Caco-2 (cell line): ENCODE data around the gene NFASC. TPM values are rescaled to one million over a fixed set of nuclear protein-coding genes. Genes with fewer than 3 reads are reported as not detected.

Experiments
- BruUV-seq: library from RNA; stranded (reverse); fragments of 400-500 nt; replicated peaks from 2 replicates; lab custom pipeline; 2021; lab: Mats Ljungman, UMichigan
- CTCF ChIA-PET: fragments of 300-600 bp; sonication (Branson Sonifier 250); formaldehyde crosslinking; loops from one replicate; lab custom pipeline; 2022; ENCODE audit warnings: antibody characterized with exemption; lab: Charles Lee
- POLR2A ChIA-PET: fragments of 300-600 bp; sonication (Branson Sonifier 250); formaldehyde crosslinking; loops from one replicate; lab custom pipeline; 2022; ENCODE audit warnings: antibody characterized with exemption; lab: Charles Lee
- DNase-seq, 2 experiments: peaks; one replicate each; pipeline versions ENCODE4 v3.0.0 to v3.0.0-alpha.2; 2020 to 2022
- H3K27me3 ChIP-seq: replicated peaks from 2 replicates; pipeline ENCODE4 v1.6.0; 2011; ENCODE audit warnings: low read length; ENCODE audit not compliant: control insufficient read depth, insufficient read depth
- H3K36me3 ChIP-seq: 2 replicates; pipeline ENCODE4 v1.5.1; 2011; ENCODE audit warnings: low read length; ENCODE audit not compliant: control insufficient read depth, insufficient read depth
- H3K4me1 ChIP-seq: fragments of 250-450 bp; sonication (Bioruptor Pico); 2 replicates; pipeline ENCODE4 v1.5.1; 2020; ENCODE audit warnings: mild to moderate bottlenecking
- H3K4me3 ChIP-seq: 2 replicates; pipeline ENCODE4 v1.5.1; 2011; ENCODE audit warnings: low read depth, mild to moderate bottlenecking, control low read depth, low read length
- H3K9me3 ChIP-seq: fragments of 250-450 bp; sonication (Bioruptor Pico); 2 replicates; pipeline ENCODE4 v1.5.1; 2020; ENCODE audit warnings: mild to moderate bottlenecking, moderate library complexity
- H3K27ac Mint-ChIP-seq: one replicate; pipeline ENCODE4 v1.8.0; 2022; ENCODE audit warnings: mixed read lengths; ENCODE audit not compliant: unreplicated experiment
- H3K27me3 Mint-ChIP-seq: one replicate; pipeline ENCODE4 v1.8.0; 2022; ENCODE audit warnings: mixed read lengths; ENCODE audit not compliant: insufficient read depth, unreplicated experiment
- H3K36me3 Mint-ChIP-seq: one replicate; pipeline ENCODE4 v1.8.0; 2022; ENCODE audit warnings: mild to moderate bottlenecking, mixed read lengths; ENCODE audit not compliant: insufficient read depth, unreplicated experiment
- H3K4me1 Mint-ChIP-seq: one replicate; pipeline ENCODE4 v1.8.0; 2022; ENCODE audit warnings: low read depth, mixed read lengths; ENCODE audit not compliant: unreplicated experiment
- H3K4me3 Mint-ChIP-seq: one replicate; pipeline ENCODE4 v1.8.0; 2022; ENCODE audit warnings: mild to moderate bottlenecking, moderate library complexity, mixed read lengths; ENCODE audit not compliant: unreplicated experiment
- H3K9me3 Mint-ChIP-seq: one replicate; pipeline ENCODE4 v1.8.0; 2022; ENCODE audit warnings: mixed read lengths; ENCODE audit not compliant: unreplicated experiment
- CTCF ChIP-seq, 2 experiments: fragments of 200-600 bp in 1 of 2; IDR thresholded peaks; 1 replicate in 1 of 2; 2 replicates in 1 of 2; pipeline versions ENCODE4 v1.5.1 to v1.8.0; 2011 to 2022; ENCODE audit warnings: antibody characterized with exemption in 1 of 2, control low read depth in 1 of 2, inconsistent platforms in 1 of 2, low read depth in 1 of 2, low read length in 1 of 2, mild to moderate bottlenecking in 1 of 2, moderate library complexity in 1 of 2; ENCODE audit not compliant: insufficient read depth in 1 of 2, severe bottlenecking in 1 of 2, unreplicated experiment in 1 of 2
- intact Hi-C: fragments of 100-400 bp; cut with micrococcal nuclease; formaldehyde crosslinking; loops from one replicate; pipeline ENCODE4 v1.10.0; 2022; ENCODE audit not compliant: unreplicated experiment
- total RNA-seq: library from RNA; stranded (reverse); gene quantifications from 2 replicates; pipeline ENCODE4 v1.2.3, GENCODE V29; 2022

NFASC gene
- total RNA-seq, 1 experiment from 2014 or later: 1.3 TPM

GRCh38 chr1:204931313-204931712 is 60.7 kb downstream of the NFASC start:
- BruUV-seq: no TSS peak
- H3K27me3 Mint-ChIP-seq: no peaks in the 10 kb centered on the region
- Histone ChIP-seq H3K36me3 (no peaks in the 10 kb centered on the region), H3K27me3 (no peaks in the 10 kb centered on the region), H3K4me1 (no peaks in the 10 kb centered on the region), H3K4me3 (no peak overlapping the region), H3K9me3 (no peaks in the 10 kb centered on the region)
- DNase-seq: no peak
- H3K9me3 Mint-ChIP-seq: no peaks in the 10 kb centered on the region
- no peaks in the 10 kb centered on the region for H3K36me3 Mint-ChIP-seq
- intact Hi-C loops: no loop called here
- ChIA-PET POLR2A (no interaction called here), CTCF (no interaction called here)
- TF ChIP-seq CTCF (IDR thresholded peaks at IDR 0.05; ENCODE audit: insufficient read depth in 1 of 2, low read depth in 1 of 2, low read length in 1 of 2, severe bottlenecking in 1 of 2, unreplicated experiment in 1 of 2): no peak
- no peak overlapping the region for H3K27ac Mint-ChIP-seq
- H3K4me3 Mint-ChIP-seq: no peak overlapping the region
- peaks cover 5% of the 10 kb centered on the region for H3K4me1 Mint-ChIP-seq

- intact Hi-C loops: no loop called here
- H3K4me3 Mint-ChIP-seq: no peak overlapping the region
- H3K27ac Mint-ChIP-seq: no peak overlapping the region
- peaks cover 5% of the 10 kb centered on the region for H3K4me1 Mint-ChIP-seq
- ChIA-PET CTCF (no interaction called here), POLR2A (no interaction called here)
- Histone ChIP-seq H3K27me3 (no peaks in the 10 kb centered on the region), H3K9me3 (no peaks in the 10 kb centered on the region), H3K4me1 (no peaks in the 10 kb centered on the region), H3K4me3 (no peak overlapping the region), H3K36me3 (no peaks in the 10 kb centered on the region)
- DNase-seq: no peak
- BruUV-seq: no TSS peak
- no peaks in the 10 kb centered on the region for H3K36me3 Mint-ChIP-seq
- H3K9me3 Mint-ChIP-seq: no peaks in the 10 kb centered on the region
- no peak for TF ChIP-seq CTCF (IDR thresholded peaks at IDR 0.05; ENCODE audit: insufficient read depth in 1 of 2, low read depth in 1 of 2, low read length in 1 of 2, severe bottlenecking in 1 of 2, unreplicated experiment in 1 of 2)
- no peaks in the 10 kb centered on the region for H3K27me3 Mint-ChIP-seq
Observed at GRCh38 chr1:204931768-204932572, 61.3 kb downstream of the NFASC start.

GRCh38 chr1:204932573-204932909 is 61.9 kb downstream of the NFASC start:
- Histone ChIP-seq H3K36me3 (no peaks in the 10 kb centered on the region), H3K4me1 (no peaks in the 10 kb centered on the region), H3K9me3 (no peaks in the 10 kb centered on the region), H3K27me3 (no peaks in the 10 kb centered on the region), H3K4me3 (no peak overlapping the region)
- no peaks in the 10 kb centered on the region for H3K9me3 Mint-ChIP-seq
- ChIA-PET CTCF (no interaction called here), POLR2A (no interaction called here)
- H3K27ac Mint-ChIP-seq: no peak overlapping the region
- no peak overlapping the region for H3K4me3 Mint-ChIP-seq
- no peaks in the 10 kb centered on the region for H3K36me3 Mint-ChIP-seq
- no peaks in the 10 kb centered on the region for H3K27me3 Mint-ChIP-seq
- DNase-seq: no peak
- peaks cover 4% of the 10 kb centered on the region for H3K4me1 Mint-ChIP-seq
- no peak for TF ChIP-seq CTCF (IDR thresholded peaks at IDR 0.05; ENCODE audit: insufficient read depth in 1 of 2, low read depth in 1 of 2, low read length in 1 of 2, severe bottlenecking in 1 of 2, unreplicated experiment in 1 of 2)
- intact Hi-C loops: no loop called here
- BruUV-seq: no TSS peak
